GM19193 (cell line): Measurements from ENCODE around the gene MAP1LC3B.

Experiments used
- POLR2A ChIP-seq: IDR thresholded peaks from 4 replicates; pipeline ENCODE4 v1.6.1; 2011; ENCODE audit not compliant: insufficient read depth, insufficient read length; ENCODE audit errors: extremely low read depth

Gene MAP1LC3B

DNA sequence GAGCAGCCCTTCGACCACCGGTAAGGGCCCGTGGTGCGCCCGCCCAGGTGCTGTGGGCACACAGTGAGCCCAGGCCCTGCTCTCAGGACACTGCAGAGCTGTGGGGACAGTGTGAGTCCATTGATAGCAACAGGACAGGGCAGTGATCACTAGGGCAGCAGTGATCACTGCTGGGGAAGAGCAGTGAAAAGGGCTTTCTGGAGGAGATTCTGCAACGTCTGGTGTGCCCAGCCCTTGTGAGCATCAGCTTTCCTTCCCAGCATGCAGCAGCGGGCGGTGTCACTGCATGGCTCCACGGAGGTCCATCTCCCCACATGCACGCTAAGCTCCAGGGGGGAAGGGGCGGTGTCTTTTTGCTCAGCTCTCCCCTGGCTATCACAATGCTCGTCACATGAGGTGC lies 32.1 kb downstream of the MAP1LC3B start:
- TF ChIP-seq POLR2A: no peak

DNA sequence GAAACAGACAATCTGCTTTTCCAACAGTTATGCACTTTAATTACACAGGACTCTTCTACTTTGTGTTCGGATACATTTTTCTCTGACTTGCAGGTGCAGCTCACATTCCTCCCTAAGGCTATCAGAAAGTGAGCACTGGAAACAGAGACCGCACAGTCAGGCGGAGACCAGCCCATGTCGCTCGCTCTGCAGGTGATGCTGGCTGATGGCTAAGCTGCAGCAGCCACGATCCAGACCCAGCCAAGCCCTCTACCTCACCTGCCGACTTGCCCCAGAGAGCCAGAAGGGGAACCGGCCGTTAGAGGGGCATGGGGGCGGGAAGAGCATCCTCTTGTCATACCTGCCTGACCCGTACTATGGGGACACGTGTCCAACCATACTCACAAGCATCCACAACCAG lies 33.8 kb downstream of the MAP1LC3B start:
- no peak for TF ChIP-seq POLR2A

DNA sequence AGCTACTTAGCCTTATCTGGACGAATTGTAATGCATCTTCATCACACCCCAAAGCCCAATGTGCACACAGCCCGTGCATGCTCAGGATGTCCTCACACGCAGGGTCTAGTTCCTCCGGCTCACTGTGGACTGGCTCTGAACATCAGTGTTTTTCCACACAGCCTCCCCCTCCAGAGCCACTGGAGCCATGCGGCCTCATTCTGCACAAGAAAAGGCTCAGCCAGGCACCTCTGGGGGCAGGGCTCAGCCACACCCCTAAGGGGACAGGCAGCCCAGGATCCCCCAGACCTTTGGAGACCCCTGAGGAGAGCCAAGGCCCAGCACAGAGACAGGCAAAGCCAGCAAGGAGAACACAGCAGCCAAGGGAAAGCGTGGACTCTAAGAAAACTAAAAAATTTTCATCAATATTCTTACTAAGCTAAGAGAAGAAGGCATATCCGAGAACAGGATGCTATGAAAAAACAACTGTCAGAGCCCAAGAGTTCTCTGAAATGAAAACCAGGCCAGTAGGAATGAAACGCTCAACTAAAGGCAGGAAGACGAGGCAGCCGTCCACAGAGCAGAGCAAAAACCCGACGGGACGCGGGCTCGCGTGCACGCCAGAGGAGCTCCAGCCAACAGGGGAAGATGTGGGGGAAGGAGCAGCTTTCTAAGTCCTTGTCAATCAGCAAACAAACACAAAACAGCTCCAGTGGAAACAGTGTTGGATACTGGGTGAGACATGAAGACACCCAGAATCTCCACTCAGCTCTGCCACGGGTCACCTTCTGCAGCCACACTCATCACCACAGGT lies 34.5 kb downstream of the MAP1LC3B start:
- no peak for TF ChIP-seq POLR2A

DNA sequence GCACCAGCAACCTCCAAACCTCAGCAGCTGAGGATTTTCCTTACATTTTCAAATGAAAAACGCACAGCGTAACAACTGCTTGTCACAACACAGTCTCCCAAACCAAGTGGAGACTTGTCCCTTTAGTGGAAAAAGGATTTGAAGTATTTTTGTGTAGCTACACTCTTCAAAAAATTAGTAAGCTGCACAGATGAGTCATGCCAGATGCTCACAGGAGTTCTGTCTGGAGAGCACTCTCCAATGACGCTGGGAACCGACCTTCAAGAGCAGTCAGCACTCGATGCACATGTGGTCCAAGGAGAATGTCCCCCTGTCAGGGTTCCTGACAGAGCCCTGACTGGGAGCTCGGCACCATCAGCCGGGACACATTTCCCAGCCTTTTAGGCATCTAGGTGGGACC lies 39.8 kb downstream of the MAP1LC3B start:
- TF ChIP-seq POLR2A: no peak

DNA sequence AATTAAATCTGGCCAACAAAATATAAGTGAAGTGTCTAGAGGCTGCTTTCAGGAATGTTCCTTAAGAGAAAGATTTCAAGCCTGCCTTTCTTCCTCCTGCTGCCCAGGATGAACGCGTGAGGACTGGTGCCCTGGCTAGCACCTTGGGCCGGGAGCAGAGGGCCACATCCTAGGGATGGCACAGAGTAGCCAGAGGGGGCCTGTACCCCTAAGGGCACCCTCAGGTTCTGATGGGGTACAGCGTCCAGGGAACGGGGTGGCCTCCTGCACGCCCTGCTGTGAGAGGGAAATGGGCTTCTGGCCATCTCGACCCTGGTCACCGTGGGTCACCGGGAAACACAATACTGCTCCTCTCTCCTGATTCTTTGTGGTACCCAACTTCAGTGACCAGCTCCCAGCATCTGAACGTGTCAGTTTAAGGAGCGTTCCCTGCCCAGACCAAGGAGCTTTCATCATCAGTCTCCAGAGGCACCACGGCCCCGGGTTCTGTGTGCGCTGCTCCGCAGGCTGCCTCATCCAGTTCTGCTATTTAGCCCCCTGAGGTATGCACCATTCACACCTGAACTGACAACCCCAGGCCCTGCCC lies 40.3 kb downstream of the MAP1LC3B start:
- no peak for TF ChIP-seq POLR2A

DNA sequence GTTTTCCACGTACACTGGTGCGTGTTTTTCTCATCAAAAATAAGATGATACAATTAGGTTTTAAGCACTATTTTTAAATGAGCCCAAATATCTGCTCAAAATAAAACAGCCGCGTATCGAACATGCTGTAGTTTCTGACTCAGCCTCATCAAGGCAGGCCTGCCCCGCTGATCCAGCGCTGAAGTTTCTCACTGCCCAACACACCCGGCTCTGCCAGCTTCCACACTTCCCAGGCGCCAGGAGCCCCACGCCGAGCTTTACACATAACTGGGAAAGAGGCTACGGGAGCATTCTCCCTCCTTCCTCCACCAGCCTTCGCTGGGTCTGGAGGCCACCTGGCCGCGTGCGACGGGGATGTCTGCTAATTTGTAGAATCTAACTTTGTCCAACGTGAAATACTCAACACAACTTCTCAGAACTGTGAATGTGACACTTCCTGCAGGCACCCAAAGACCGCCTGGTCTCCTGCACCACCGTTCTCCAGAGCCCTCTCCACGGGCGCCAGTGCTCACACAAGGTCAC lies 42.1 kb downstream of the MAP1LC3B start:
- no peak for TF ChIP-seq POLR2A

DNA sequence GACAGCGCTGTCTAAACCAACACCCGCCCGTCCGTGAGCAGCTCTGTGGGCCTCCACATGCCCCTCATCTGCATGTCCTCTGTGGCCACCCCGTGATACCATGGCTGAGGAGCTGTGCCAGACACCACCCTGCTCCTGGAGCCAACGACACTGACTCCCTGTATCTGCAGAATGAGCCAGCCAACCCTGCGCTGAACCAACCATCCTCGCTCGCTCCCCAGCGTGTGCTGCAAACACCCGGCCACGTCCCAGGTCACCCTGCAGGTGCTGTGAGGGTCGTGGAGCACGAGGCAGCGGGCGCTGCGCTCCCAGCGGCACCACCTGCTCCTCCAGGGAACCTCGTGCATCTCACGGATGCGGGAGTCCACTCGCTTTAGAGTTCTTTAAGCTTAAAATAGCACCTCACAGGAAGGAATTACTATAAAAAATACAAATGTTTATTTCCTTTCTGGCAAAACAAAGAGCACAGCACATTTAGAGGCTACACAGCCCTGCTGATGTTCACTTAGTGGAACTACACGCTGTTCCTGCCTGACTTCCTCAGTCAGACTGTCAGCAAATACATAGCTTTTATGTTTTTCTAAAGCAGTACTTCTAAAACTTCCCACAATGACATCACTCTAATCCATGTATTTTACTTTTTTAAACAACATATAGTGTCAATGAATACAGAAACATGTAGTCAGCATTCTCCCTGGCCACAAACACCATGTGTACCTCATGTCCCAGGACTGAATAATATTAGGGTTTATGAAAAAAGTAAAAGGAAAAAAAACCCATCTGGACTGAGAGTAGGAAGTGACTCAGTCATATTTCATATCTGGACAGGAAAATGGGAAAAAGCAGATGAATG lies 43.5 kb downstream of the MAP1LC3B start:
- no peak for TF ChIP-seq POLR2A

DNA sequence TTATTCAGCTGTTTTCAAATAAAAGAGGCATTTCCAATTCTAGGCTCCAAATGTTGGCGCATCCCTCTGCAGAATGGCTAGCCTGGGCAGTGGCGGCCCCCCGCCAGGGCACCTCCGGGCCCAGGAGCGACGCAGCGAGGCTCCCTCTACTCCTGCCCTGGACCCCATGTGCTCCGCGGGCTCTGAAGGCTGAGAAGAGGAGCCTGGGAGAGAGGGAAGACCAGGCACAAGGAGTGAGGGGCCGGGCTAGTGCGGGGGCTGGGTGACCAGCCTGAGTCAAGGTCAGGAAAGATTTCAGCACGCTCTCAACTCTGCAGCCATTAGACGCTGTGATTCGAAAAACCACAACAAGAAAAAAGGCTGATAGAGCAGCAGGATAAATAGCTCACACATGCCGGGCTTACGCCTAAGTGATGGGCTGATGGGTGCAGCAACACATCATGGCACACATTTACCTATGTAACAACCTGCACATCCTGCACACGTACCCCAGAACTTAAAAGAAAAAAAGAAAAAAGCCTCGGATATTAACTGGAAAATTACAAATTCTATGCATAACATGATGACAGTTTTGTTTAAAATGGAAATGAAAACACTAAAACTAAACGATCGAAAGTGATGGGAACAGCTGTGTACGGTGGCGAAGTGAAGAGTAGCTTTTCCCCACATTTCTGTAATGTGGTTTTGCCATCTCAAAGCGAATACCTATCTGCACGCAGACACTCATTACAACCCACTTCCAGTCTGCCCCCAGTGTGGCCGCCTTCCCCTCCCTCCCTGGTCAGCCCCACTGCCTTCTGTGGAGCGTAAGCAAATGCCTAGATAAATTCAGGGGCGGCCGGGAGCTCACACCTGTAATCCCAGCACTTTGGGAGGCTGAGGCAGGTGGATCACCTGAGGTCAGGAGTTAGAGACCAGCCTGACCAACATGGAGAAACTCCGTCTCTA lies 44.4 kb downstream of the MAP1LC3B start:
- TF ChIP-seq POLR2A: no peak

- TF ChIP-seq POLR2A: no peak
Observed at GRCh38 chr16:87437327-87437726, 45.2 kb downstream of the MAP1LC3B start.

- TF ChIP-seq POLR2A: no peak
Observed at GRCh38 chr16:87437911-87438610, 45.9 kb downstream of the MAP1LC3B start.

GRCh38 chr16:87438611-87438985 lies 46.5 kb downstream of the MAP1LC3B start:
- no peak for TF ChIP-seq POLR2A

GRCh38 chr16:87439926-87440325 lies 47.8 kb downstream of the MAP1LC3B start:
- no peak for TF ChIP-seq POLR2A

- no peak for TF ChIP-seq POLR2A
Observed at GRCh38 chr16:87441886-87442580, 49.9 kb downstream of the MAP1LC3B start.
